ENCODE measurements around the gene SIPA1L3. TPM values are rescaled to one million over a fixed set of nuclear protein-coding genes. Genes with fewer than 3 reads are reported as not detected.

The SIPA1L3 gene
- total RNA-seq, 3 donors from 2014 or later: 93.6 to 173 (median 144) TPM

DNA sequence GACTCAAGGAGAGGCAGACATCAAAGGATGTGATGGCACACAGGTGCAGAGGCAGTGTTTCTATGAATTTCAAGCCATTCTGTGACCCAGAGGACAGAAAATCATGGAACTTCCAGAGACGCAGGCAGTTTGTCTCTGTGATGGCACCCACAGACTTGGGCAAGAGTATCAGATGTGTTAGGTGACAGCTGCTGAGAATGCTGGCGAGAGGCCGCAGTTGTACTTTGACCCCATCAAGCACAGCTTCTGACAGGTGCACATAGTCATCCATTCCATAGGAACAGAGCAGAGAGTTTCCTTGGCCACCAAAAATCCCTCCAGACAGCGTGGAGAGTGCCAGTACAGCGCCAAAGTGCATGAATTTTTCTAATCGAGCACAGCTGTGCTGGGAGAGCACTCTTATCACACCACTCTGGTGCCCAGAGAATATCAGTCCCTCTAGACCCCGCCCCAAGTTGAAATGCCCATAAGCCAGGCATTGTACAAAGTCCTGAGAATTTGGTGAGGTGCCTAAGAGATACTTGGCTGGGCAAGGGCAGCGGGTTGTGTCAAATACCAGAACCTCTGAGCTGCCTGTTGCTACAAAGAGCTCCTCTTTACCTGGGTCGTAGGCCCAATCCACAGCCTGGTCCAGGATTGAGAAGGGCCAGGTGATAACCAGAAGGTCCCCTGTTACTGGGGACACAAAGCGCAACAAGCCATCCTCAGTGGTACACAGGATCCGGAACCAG, 13.0 kb upstream of the SIPA1L3 start:
- H3K36me3 ChIP-seq (ENCODE audit: low read depth): no peaks in the 10 kb centered on the region
- DNase-seq: no peak
- intact Hi-C loops (cut with DNase I, micrococcal nuclease): no loop called here
- H3K4me1 ChIP-seq (ENCODE audit: low read depth): no peaks in the 10 kb centered on the region
- no peaks in the 10 kb centered on the region for H3K9me3 ChIP-seq
- H3K4me3 ChIP-seq: no peak overlapping the region
- ATAC-seq: peak; percentile 85
- TF ChIP-seq, protein P1, sequence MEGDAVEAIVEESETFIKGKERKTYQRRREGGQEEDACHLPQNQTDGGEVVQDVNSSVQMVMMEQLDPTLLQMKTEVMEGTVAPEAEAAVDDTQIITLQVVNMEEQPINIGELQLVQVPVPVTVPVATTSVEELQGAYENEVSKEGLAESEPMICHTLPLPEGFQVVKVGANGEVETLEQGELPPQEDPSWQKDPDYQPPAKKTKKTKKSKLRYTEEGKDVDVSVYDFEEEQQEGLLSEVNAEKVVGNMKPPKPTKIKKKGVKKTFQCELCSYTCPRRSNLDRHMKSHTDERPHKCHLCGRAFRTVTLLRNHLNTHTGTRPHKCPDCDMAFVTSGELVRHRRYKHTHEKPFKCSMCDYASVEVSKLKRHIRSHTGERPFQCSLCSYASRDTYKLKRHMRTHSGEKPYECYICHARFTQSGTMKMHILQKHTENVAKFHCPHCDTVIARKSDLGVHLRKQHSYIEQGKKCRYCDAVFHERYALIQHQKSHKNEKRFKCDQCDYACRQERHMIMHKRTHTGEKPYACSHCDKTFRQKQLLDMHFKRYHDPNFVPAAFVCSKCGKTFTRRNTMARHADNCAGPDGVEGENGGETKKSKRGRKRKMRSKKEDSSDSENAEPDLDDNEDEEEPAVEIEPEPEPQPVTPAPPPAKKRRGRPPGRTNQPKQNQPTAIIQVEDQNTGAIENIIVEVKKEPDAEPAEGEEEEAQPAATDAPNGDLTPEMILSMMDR (IDR thresholded peaks at IDR 0.05): no peak

DNA sequence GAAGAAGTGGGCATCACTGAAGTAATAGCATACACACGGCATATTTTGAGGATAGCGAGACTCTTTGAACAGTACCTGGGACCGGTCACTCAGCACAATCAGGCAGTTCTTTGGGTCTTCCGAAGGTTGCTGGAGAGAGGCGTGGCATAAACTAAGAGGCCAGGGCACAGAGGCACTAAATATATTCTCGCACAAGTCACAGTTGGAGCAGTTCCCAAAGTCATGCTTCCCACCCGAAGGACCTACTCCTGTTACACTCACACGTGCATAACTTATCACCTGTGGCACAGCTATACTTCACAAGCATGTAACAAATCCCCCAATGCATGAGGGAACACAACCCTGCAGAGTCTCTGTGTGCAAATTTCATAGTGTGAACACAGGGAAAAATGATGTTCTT, 10.8 kb upstream of the SIPA1L3 start:
- H3K4me1 ChIP-seq (ENCODE audit: low read depth): no peaks in the 10 kb centered on the region

DNA sequence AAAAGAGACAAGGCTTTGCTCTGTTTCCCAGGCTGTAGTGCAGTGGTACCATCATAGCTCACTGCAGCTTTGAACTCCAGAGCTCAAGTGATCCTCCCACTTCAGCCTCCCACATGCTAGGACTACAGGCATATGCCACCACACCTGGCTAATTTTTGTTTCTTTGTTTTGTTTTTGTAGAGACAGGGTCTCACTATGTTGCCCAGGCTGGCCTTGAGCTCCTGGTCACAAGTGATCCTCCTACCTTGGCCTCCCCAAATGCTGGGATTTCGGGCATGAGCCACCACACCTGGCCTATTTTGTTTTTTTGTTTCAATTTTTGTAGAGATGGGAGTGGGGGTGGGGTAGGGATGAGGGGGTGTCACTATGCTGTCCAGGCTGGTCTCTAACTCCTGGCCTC, 7.6 kb upstream of the SIPA1L3 start:
- ATAC-seq: no peak
- Histone ChIP-seq H3K9me3 (no peaks in the 10 kb centered on the region), H3K4me3 (no peak overlapping the region), H3K36me3 (ENCODE audit: low read depth) (no peaks in the 10 kb centered on the region), H3K4me1 (ENCODE audit: low read depth) (no peaks in the 10 kb centered on the region)
- intact Hi-C loops (cut with DNase I, micrococcal nuclease): no loop called here
- DNase-seq: no peak
- TF ChIP-seq, protein P1 (IDR thresholded peaks at IDR 0.05): no peak

More for the DNA sequence above, 10.8 kb upstream of the SIPA1L3 start:
- H3K36me3 ChIP-seq (ENCODE audit: low read depth): no peaks in the 10 kb centered on the region
- intact Hi-C loops (cut with DNase I, micrococcal nuclease): no loop called here
- no peak overlapping the region for H3K4me3 ChIP-seq
- no peak for ATAC-seq
- DNase-seq: no peak
- no peaks in the 10 kb centered on the region for H3K9me3 ChIP-seq
- TF ChIP-seq, protein P1 (IDR thresholded peaks at IDR 0.05): no peak

DNA sequence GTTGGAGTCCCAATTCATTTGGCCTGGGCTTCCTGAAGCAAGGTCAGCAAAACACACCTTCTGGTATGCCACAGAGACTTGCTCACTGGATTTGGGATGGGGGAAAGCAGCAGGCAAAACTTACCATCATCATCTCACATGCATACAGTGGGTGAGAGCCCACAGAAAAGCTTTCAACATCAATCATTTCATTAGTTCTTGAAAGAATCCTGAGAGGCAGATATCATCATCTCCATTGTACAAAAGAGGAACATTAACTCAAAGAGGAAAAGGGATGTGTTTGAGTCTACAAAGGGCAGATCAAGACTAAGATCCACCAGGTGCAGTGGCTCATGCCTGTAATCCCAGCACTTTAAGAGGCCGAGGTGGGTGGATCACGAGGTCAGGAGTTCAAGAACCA, 7.0 kb upstream of the SIPA1L3 start:
- H3K4me3 ChIP-seq: no peak overlapping the region
- no peak for DNase-seq
- intact Hi-C loops (cut with DNase I, micrococcal nuclease): loop anchor here in 1 of 2 donors (10.0 kb wide), 1 partner anchor 85 kb away; no protein-coding TSS in a partner anchor
- no peak for ATAC-seq
- TF ChIP-seq, protein P1 (IDR thresholded peaks at IDR 0.05): no peak
- H3K4me1 ChIP-seq (ENCODE audit: low read depth): no peaks in the 10 kb centered on the region
- no peaks in the 10 kb centered on the region for H3K9me3 ChIP-seq
- H3K36me3 ChIP-seq (ENCODE audit: low read depth): no peaks in the 10 kb centered on the region

DNA sequence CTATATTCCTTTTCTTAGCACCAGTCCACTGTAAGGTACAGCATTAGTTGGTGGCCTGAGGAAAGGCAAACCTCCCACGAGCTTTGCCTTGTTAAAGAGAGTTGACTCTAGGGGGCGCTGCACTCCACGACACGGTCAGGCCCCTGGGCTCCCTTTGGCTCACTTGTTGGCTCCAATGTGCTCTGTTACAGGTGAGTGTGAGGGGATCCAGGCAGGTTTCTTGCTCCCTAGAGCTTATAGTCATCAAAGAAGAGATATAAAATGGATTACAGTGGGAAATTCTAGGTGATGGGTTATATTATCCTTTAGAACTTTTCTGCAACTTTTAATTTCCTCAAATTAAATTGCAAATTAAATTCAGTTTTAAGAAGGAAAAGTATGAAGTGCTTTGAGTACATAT, 4.3 kb upstream of the SIPA1L3 start:
- Histone ChIP-seq H3K36me3 (ENCODE audit: low read depth) (no peaks in the 10 kb centered on the region), H3K4me3 (no peak overlapping the region), H3K9me3 (no peaks in the 10 kb centered on the region), H3K4me1 (ENCODE audit: low read depth) (no peaks in the 10 kb centered on the region)
- intact Hi-C loops (cut with DNase I, micrococcal nuclease): loop anchor here in 1 of 2 donors (10.0 kb wide), 1 partner anchor 82 kb away; no protein-coding TSS in a partner anchor
- ATAC-seq: peak; percentile 64
- TF ChIP-seq, protein P1 (IDR thresholded peaks at IDR 0.05): peak; percentile 55
- DNase-seq: peak; percentile 75 to 96 (median 85)
